ENCODE measurements around the gene ARHGEF28.

GRCh38 chr5:73673161-73673591 is 47.2 kb downstream of the ARHGEF28 start:
- TF ChIP-seq BHLHE40 (IDR thresholded peaks at IDR 0.05; ENCODE audit: low read depth, low read length) (no peak), CTCF (conservative IDR thresholded peaks at IDR 0.05; ENCODE audit: low read depth, low read length) (peak; percentile 28; the same call in 1 of the 2 replicates), ELK1 (IDR thresholded peaks at IDR 0.05; ENCODE audit: borderline replicate concordance, low read depth, low read length) (no peak), RAD21 (IDR thresholded peaks at IDR 0.05; ENCODE audit: low read length) (no peak), POLR2A (IDR thresholded peaks at IDR 0.05; ENCODE audit: low read depth, low read length) (no peak), CEBPB (IDR thresholded peaks at IDR 0.05; ENCODE audit: low read depth, low read length) (peak; percentile 92), USF2 (IDR thresholded peaks at IDR 0.05; ENCODE audit: low read depth, low read length) (no peak), SMC3 (IDR thresholded peaks at IDR 0.05; ENCODE audit: low read depth, low read length) (no peak), MXI1 (IDR thresholded peaks at IDR 0.05; ENCODE audit: borderline replicate concordance, low read depth, low read length) (no peak), CHD1 (IDR thresholded peaks at IDR 0.05; ENCODE audit: low read depth, low read length) (no peak), FOS (IDR thresholded peaks at IDR 0.05; ENCODE audit: low read depth, low read length) (peak; percentile 62)
